Fibroblast of skin of right quadriceps (primary cell): ENCODE results near the gene PANK4.
A peak's percentile ranks its signal among the peaks of the same experiment; 100 is the strongest.
"Not testable (repeated sequence)": the region's sequence is repeated elsewhere in the genome, so short reads cannot be mapped to it uniquely, and the experiment has no call there.

Experiments used
- DNase-seq: peaks from one replicate; pipeline ENCODE4 v3.0.0-alpha.2; 2013

The PANK4 gene

GRCh38 chr1:2473198-2473597 is 53.2 kb downstream of the PANK4 start:
- no peak for DNase-seq

GRCh38 chr1:2472561-2473177 is 53.7 kb downstream of the PANK4 start:
- DNase-seq, result no peak

GRCh38 chr1:2472109-2472508 is 54.3 kb downstream of the PANK4 start:
- DNase-seq, result no peak

GRCh38 chr1:2471587-2472001 is 54.8 kb downstream of the PANK4 start:
- DNase-seq, result no peak

GRCh38 chr1:2471159-2471471 is 55.3 kb downstream of the PANK4 start:
- DNase-seq, result no peak

GRCh38 chr1:2470290-2471158 is 55.9 kb downstream of the PANK4 start:
- DNase-seq, result no peak

- no peak for DNase-seq
Observed at GRCh38 chr1:2469103-2469940, 57.1 kb downstream of the PANK4 start.

- DNase-seq, result no peak
Observed at GRCh38 chr1:2468540-2468939, 57.9 kb downstream of the PANK4 start.

GRCh38 chr1:2468041-2468472 is 58.3 kb downstream of the PANK4 start:
- DNase-seq, result peak; percentile 23

- no peak for DNase-seq
Observed at GRCh38 chr1:2466958-2467554, 59.3 kb downstream of the PANK4 start.

GRCh38 chr1:2466270-2466665 is 60.1 kb downstream of the PANK4 start:
- no peak for DNase-seq

GRCh38 chr1:2465371-2466269 is 60.8 kb downstream of the PANK4 start:
- DNase-seq, result no peak

GRCh38 chr1:2463396-2463795 is 63.0 kb downstream of the PANK4 start:
- DNase-seq, result no peak

GRCh38 chr1:2462819-2463218 is 63.6 kb downstream of the PANK4 start:
- no peak for DNase-seq

- DNase-seq, result no peak
Observed at GRCh38 chr1:2460996-2461751, 65.2 kb downstream of the PANK4 start.

- DNase-seq, result no peak
Observed at GRCh38 chr1:2460203-2460602, 66.2 kb downstream of the PANK4 start.

GRCh38 chr1:2459757-2460156 is 66.6 kb downstream of the PANK4 start:
- peak; percentile 9 for DNase-seq

GRCh38 chr1:2459102-2459753 is 67.2 kb downstream of the PANK4 start:
- not testable (repeated sequence) for DNase-seq

- DNase-seq, result no peak
Observed at GRCh38 chr1:2458687-2459086, 67.7 kb downstream of the PANK4 start.
